ENCODE measurements around the gene SPCS3.
"Not testable (repeated sequence)": the region's sequence is repeated elsewhere in the genome, so short reads cannot be mapped to it uniquely, and the experiment has no call there.

Gene SPCS3

GRCh38 chr4:176291748-176292147 is 28.0 kb upstream of the SPCS3 start:
- no peak overlapping the region for H3K4me2 ChIP-seq (ENCODE audit: low read length)
- H4K20me1 ChIP-seq (ENCODE audit: control insufficient read depth, insufficient read depth, low read depth, low read length) = no peaks in the 10 kb centered on the region
- 0 out of 2 replicates have a peak, but pooled peaks cover 3% of the 10 kb centered on the region for H3K4me1 ChIP-seq (ENCODE audit: control insufficient read depth, low read length)
- no peaks in the 10 kb centered on the region for H3K79me2 ChIP-seq (ENCODE audit: control insufficient read depth, low read length)
- H3K9me2 ChIP-seq (replicated peaks; ENCODE audit: control insufficient read depth, low read length) = no peaks in the 10 kb centered on the region
- H3K9me3 ChIP-seq (ENCODE audit: control insufficient read depth, insufficient read depth, low read length) = no peaks in the 10 kb centered on the region
- no peaks in the 10 kb centered on the region for H3K36me3 ChIP-seq (ENCODE audit: control insufficient read depth, low read length)
- no peak overlapping the region for H3K27ac ChIP-seq (ENCODE audit: low read depth, low read length)
- TF ChIP-seq CTCF (IDR thresholded peaks at IDR 0.05; ENCODE audit: low read depth, low read length, poor library complexity, severe bottlenecking) = no peak
- TF ChIP-seq EZH2phosphoT487 (IDR thresholded peaks at IDR 0.05; ENCODE audit: borderline replicate concordance, low read length) = no peak
- no peak overlapping the region for H3K4me3 ChIP-seq (ENCODE audit: low read length)
- no peaks in the 10 kb centered on the region for H3F3A ChIP-seq (ENCODE audit: control insufficient read depth, insufficient read depth)
- H3K27me3 ChIP-seq (ENCODE audit: control insufficient read depth, low read length) = no peaks in the 10 kb centered on the region

GRCh38 chr4:176292920-176293319 is 26.8 kb upstream of the SPCS3 start:
- Histone ChIP-seq H3K9me3 (ENCODE audit: control insufficient read depth, insufficient read depth, low read length) (no peaks in the 10 kb centered on the region), H3K36me3 (ENCODE audit: control insufficient read depth, low read length) (no peaks in the 10 kb centered on the region), H3K4me2 (ENCODE audit: low read length) (no peak overlapping the region), H3K27ac (ENCODE audit: low read depth, low read length) (no peak overlapping the region), H3K4me1 (ENCODE audit: control insufficient read depth, low read length) (0 out of 2 replicates have a peak, but pooled peaks cover 1% of the 10 kb centered on the region), H4K20me1 (ENCODE audit: control insufficient read depth, insufficient read depth, low read depth, low read length) (no peaks in the 10 kb centered on the region), H3K4me3 (ENCODE audit: low read length) (no peak overlapping the region), H3K9me2 (replicated peaks; ENCODE audit: control insufficient read depth, low read length) (no peaks in the 10 kb centered on the region), H3K79me2 (ENCODE audit: control insufficient read depth, low read length) (no peaks in the 10 kb centered on the region), H3K27me3 (ENCODE audit: control insufficient read depth, low read length) (no peaks in the 10 kb centered on the region), H3F3A (ENCODE audit: control insufficient read depth, insufficient read depth) (no peaks in the 10 kb centered on the region)
- TF ChIP-seq EZH2phosphoT487 (IDR thresholded peaks at IDR 0.05; ENCODE audit: borderline replicate concordance, low read length) (no peak), CTCF (IDR thresholded peaks at IDR 0.05; ENCODE audit: low read depth, low read length, poor library complexity, severe bottlenecking) (no peak)

GRCh38 chr4:176293660-176294059 is 26.1 kb upstream of the SPCS3 start:
- H3K27me3 ChIP-seq (ENCODE audit: control insufficient read depth, low read length) = no peaks in the 10 kb centered on the region

GRCh38 chr4:176295907-176296306 is 23.9 kb upstream of the SPCS3 start:
- H3K9me2 ChIP-seq (replicated peaks; ENCODE audit: control insufficient read depth, low read length); H3K4me3 ChIP-seq (ENCODE audit: low read length); H4K20me1 ChIP-seq (ENCODE audit: control insufficient read depth, insufficient read depth, low read depth, low read length); H3F3A ChIP-seq (ENCODE audit: control insufficient read depth, insufficient read depth); H3K9me3 ChIP-seq (ENCODE audit: control insufficient read depth, insufficient read depth, low read length); H3K27me3 ChIP-seq (ENCODE audit: control insufficient read depth, low read length); H3K4me1 ChIP-seq (ENCODE audit: control insufficient read depth, low read length); H3K27ac ChIP-seq (ENCODE audit: low read depth, low read length); H3K4me2 ChIP-seq (ENCODE audit: low read length); H3K79me2 ChIP-seq (ENCODE audit: control insufficient read depth, low read length); H3K36me3 ChIP-seq (ENCODE audit: control insufficient read depth, low read length): not testable (repeated sequence)

More at GRCh38 chr4:176293660-176294059, 26.1 kb upstream of the SPCS3 start:
- TF ChIP-seq CTCF (IDR thresholded peaks at IDR 0.05; ENCODE audit: low read depth, low read length, poor library complexity, severe bottlenecking) (no peak), EZH2phosphoT487 (IDR thresholded peaks at IDR 0.05; ENCODE audit: borderline replicate concordance, low read length) (no peak)
- Histone ChIP-seq H3K36me3 (ENCODE audit: control insufficient read depth, low read length) (no peaks in the 10 kb centered on the region), H3K4me1 (ENCODE audit: control insufficient read depth, low read length) (no peaks in the 10 kb centered on the region), H3K9me3 (ENCODE audit: control insufficient read depth, insufficient read depth, low read length) (no peaks in the 10 kb centered on the region), H3K4me3 (ENCODE audit: low read length) (no peak overlapping the region), H3K79me2 (ENCODE audit: control insufficient read depth, low read length) (no peaks in the 10 kb centered on the region), H3K4me2 (ENCODE audit: low read length) (no peak overlapping the region), H3K9me2 (replicated peaks; ENCODE audit: control insufficient read depth, low read length) (no peaks in the 10 kb centered on the region), H3F3A (ENCODE audit: control insufficient read depth, insufficient read depth) (no peaks in the 10 kb centered on the region), H4K20me1 (ENCODE audit: control insufficient read depth, insufficient read depth, low read depth, low read length) (no peaks in the 10 kb centered on the region), H3K27ac (ENCODE audit: low read depth, low read length) (no peak overlapping the region)

Data from DOHH2 (cell line).